Fibroblast of mammary gland (primary cell): ENCODE results near the gene SPCS1.

Experiments
- DNase-seq: peaks from one replicate; pipeline ENCODE4 v3.0.0-alpha.2; 2010; ENCODE audit warnings: low read depth
- H3K4me3 ChIP-seq: 2 replicates; pipeline ENCODE4 v1.5.1; 2011; ENCODE audit warnings: low read depth, mild to moderate bottlenecking, low read length, moderate library complexity; ENCODE audit not compliant: control insufficient read depth
- CTCF ChIP-seq: conservative IDR thresholded peaks from 2 replicates; pipeline ENCODE4 v1.5.1; 2011; ENCODE audit warnings: low read depth, low read length, inconsistent platforms; ENCODE audit not compliant: control insufficient read depth, insufficient read depth

SPCS1 gene

GRCh38 chr3:52730681-52731080 lies 24.8 kb downstream of the SPCS1 start:
- no peak for TF ChIP-seq CTCF
- H3K4me3 ChIP-seq = no peak overlapping the region
- DNase-seq = no peak

- H3K4me3 ChIP-seq = no peak overlapping the region
- no peak for TF ChIP-seq CTCF
- DNase-seq = no peak
Observed at GRCh38 chr3:52731590-52731989, 25.7 kb downstream of the SPCS1 start.

- no peak overlapping the region for H3K4me3 ChIP-seq
- TF ChIP-seq CTCF = no peak
- no peak for DNase-seq
Observed at GRCh38 chr3:52733256-52733891, 27.5 kb downstream of the SPCS1 start.

GRCh38 chr3:52739730-52740129 lies 33.8 kb downstream of the SPCS1 start:
- no peak overlapping the region for H3K4me3 ChIP-seq
- TF ChIP-seq CTCF = no peak

GRCh38 chr3:52742418-52743041 lies 36.6 kb downstream of the SPCS1 start:
- H3K4me3 ChIP-seq = no peak overlapping the region
- peak; percentile 65 for TF ChIP-seq CTCF
- DNase-seq = peak; percentile 49

More at GRCh38 chr3:52739730-52740129, 33.8 kb downstream of the SPCS1 start:
- no peak for DNase-seq

- TF ChIP-seq CTCF = no peak
- H3K4me3 ChIP-seq = no peak overlapping the region
- DNase-seq = no peak
Observed at GRCh38 chr3:52743152-52743551, 37.2 kb downstream of the SPCS1 start.
